ENCODE results near the gene MICA.
"Not testable (repeated sequence)": the region's sequence is repeated elsewhere in the genome, so short reads cannot be mapped to it uniquely, and the experiment has no call there.

The MICA gene

GRCh38 chr6:31383149-31383548 is 20.2 kb upstream of the MICA start:
- no peak for DNase-seq (ENCODE audit: low read depth)

DNA sequence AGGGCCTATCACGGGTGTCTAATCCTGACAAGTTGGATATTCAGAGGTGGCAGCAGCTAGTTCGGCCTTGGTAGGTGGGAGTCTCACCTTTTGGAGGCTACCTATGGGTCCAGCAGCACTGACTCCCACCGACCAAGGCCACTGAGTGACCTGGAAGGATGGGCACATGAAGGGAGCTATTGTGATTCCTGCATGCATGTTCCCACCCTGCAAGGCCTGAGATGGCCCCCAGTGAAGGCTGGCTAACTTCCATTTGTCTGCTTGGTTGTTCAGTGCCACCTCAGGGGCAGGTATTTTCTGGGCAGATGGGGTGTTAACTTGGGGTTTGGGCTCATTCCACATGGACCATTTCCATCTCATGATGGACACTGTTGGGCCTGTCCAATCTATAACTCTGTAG is 18.4 kb upstream of the MICA start:
- DNase-seq (ENCODE audit: low read depth), result no peak

DNA sequence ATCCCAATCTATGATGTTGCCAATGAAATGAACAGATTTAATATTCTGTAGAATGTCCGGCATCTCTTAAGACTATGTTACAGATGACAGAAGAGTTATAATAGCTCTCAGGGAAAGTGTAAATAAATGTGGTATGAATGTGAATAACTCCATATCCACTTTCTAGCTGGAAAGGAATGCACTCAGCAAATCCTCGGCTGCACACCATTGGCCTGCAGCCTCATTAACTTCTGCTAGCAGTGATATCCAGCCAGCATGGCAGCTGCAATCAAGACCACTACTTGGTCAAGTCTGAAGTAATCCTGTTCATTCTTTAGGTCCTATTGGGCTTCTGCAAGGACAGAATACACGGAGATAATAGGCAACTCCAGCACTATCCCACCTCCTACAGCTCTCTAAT is 17.3 kb upstream of the MICA start:
- no peak for DNase-seq (ENCODE audit: low read depth)

GRCh38 chr6:31386977-31387376 is 16.4 kb upstream of the MICA start:
- no peak for DNase-seq (ENCODE audit: low read depth)

GRCh38 chr6:31388916-31389801 is 14.2 kb upstream of the MICA start:
- not testable (repeated sequence) for DNase-seq (ENCODE audit: low read depth)

DNA sequence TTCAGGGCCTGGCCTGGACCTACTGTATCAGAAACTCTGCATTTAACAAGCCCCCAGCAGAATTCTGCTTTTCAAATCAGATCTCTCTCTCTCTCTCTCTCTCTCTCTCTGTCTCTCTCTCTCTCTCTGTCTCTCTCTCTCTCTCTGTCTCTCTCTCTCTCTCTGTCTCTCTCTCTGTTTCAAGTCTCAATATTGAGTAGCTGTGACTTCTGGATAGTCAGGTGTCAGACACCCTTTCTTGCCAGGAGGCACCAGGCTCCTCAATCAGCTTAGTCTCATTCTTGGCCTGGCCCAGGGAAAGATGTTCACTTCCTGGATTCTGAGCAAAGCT is 13.6 kb upstream of the MICA start:
- not testable (repeated sequence) for DNase-seq (ENCODE audit: low read depth)

- DNase-seq (ENCODE audit: low read depth), result no peak
Measured at GRCh38 chr6:31393932-31394331, 9.5 kb upstream of the MICA start.

- DNase-seq (ENCODE audit: low read depth), result no peak
Measured at GRCh38 chr6:31394381-31394780, 9.0 kb upstream of the MICA start.

- no peak for DNase-seq (ENCODE audit: low read depth)
Measured at GRCh38 chr6:31395832-31396231, 7.6 kb upstream of the MICA start.

DNA sequence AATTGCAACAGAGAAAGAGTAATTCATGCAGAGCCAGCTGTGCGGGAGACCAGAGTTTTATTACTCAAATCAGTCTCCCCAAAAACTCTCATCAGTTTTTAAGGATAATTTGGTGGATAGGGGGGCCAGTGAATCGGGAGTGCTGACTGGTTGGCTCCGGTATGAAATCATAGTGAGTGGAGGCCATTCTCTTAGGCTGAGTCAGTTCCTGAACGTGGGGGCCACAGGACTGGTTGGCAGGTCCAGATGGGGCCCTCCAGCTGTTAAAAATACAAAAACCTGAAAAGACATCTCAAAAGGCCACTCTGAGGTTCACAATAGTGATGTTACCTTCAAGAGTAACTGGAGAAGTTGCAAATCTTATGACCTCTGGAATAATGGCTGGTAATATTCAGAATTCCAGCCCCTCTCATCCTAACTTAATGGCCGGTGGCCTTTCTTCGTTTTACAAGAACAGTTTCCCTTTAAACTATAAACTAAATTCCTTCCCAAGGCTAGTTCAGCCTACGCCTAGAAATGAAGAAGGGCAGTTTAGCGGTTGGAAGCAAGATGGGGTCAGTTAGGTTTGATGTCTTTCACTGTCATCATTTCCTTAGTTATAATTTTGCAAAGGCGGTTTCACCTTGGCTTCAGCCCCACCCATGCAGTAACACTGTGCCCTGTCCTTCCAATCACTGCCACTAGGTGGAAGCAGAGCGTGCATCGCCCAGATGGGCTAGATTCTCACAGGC is 6.8 kb upstream of the MICA start:
- DNase-seq (ENCODE audit: low read depth), result peak; percentile 91

GRCh38 chr6:31397153-31397499 is 6.3 kb upstream of the MICA start:
- not testable (repeated sequence) for DNase-seq (ENCODE audit: low read depth)

GRCh38 chr6:31397901-31398525 is 5.4 kb upstream of the MICA start:
- no peak for DNase-seq (ENCODE audit: low read depth)

GRCh38 chr6:31399589-31400466 is 3.6 kb upstream of the MICA start:
- DNase-seq (ENCODE audit: low read depth), result peak; percentile 26

GRCh38 chr6:31400467-31401289 is 2.7 kb upstream of the MICA start:
- peak; percentile 48 for DNase-seq (ENCODE audit: low read depth)

DNA sequence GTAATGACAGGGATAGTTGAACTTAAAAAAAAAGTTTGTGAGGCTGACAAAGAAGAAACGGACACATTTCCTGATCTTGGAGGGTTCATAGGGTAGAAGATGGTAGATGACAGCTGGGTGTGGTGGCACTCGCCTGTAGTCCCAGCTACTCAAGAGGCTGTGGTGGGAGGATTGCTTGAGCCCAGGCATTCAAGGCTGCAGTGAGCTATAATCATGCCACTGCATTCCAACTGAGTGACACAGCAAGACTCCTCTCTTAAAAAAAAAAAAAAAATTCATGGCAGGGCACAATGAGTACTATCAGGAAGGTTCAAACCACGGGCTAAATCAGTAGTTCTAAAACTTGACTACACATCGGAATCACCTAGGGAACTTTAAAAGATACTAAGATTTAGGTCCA is 2.0 kb upstream of the MICA start:
- DNase-seq (ENCODE audit: low read depth), result no peak

- DNase-seq (ENCODE audit: low read depth), result no peak
Measured at GRCh38 chr6:31402324-31403282, 792 bp upstream of the MICA start.

- not testable (repeated sequence) for DNase-seq (ENCODE audit: low read depth)
Measured at GRCh38 chr6:31404061-31404364, 618 bp downstream of the MICA start.

DNA sequence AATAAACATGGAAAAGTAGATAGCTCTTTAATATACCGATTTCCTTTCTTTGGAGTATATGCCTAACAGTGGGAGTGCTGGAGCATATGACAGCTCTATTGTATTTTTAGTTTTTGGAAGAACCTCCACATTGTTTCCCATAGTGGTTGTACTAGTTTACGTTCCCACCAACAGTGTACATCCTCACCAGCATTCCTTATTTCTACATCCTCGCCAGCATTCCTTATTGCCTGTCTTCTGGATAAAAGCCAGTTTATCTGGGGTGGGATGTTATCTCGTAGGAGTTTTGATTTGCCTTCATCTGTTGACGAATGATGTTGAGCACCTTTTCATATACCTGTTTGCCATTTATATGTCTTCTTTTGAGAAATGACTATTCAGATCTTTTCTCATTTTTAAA is 2.6 kb downstream of the MICA start:
- no peak for DNase-seq (ENCODE audit: low read depth)

DNA sequence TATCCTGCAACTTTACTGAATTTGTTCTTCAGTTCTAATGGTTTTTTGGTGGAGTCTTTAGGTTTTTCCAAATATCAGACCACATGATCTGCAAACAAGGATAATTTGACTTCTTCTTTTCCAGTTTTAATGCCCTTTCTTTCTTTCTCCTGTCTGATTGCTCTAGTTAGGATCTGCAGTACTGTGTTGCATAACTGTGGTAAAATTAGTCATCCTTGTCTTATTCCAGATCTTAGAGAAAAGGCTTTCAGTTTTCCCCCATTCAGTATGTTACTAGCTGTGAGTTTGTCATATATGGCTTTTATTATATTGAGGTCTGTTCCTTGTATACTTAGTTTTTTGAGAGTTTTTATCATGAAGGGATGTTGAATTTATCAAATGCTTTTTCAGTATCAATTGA is 4.3 kb downstream of the MICA start:
- no peak for DNase-seq (ENCODE audit: low read depth)

- DNase-seq (ENCODE audit: low read depth), result no peak
Measured at GRCh38 chr6:31412506-31412905, 9.1 kb downstream of the MICA start.
